ENCODE measurements around the gene VPS13C.

VPS13C gene

DNA sequence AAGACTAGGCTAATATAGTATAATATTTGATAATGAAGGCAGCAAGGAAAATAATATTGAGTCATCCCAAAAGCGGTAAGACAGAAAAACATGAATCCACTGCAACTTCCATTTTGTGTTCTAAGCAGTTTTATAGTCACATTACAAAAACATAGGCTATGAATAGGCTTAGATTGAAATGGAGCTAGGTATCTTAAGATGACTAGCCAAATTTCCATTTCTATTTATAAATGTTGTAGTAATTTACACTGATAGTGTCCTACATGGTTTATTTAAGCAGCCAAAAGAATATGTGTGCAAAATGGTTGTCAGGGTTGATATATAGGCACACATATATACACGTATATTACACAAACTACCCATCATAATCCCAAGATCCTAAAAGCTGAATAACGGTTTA is 82.0 kb downstream of the VPS13C start:
- H3K56ac ChIP-seq (ENCODE audit: low read length): no peak overlapping the region
- H3K23ac ChIP-seq (ENCODE audit: low read length): no peak overlapping the region
- no peaks in the 10 kb centered on the region for H3K79me2 ChIP-seq (ENCODE audit: control insufficient read depth, insufficient read depth, low read length)
- H3K18ac ChIP-seq (ENCODE audit: low read length): no peak overlapping the region
- H3K4me2 ChIP-seq (ENCODE audit: low read length): no peak overlapping the region
- no peaks in the 10 kb centered on the region for H3K4me1 ChIP-seq (ENCODE audit: control insufficient read depth, low read depth, low read length)
- no peak overlapping the region for H4K8ac ChIP-seq (ENCODE audit: low read depth, low read length)
- H3K27ac ChIP-seq (ENCODE audit: low read depth, low read length): no peak overlapping the region
- H3K36me3 ChIP-seq (ENCODE audit: control insufficient read depth, insufficient read depth, low read length): no peaks in the 10 kb centered on the region
- H2BK120ac ChIP-seq (ENCODE audit: low read depth, low read length): no peak overlapping the region
- no peak overlapping the region for H2BK5ac ChIP-seq (ENCODE audit: low read length)
- no CpG with 5 or more reads among the region's 3 CpGs for WGBS (ENCODE audit: extremely low coverage, insufficient coverage, low lambda C conversion rate)
- no peak for DNase-seq
- no peaks in the 10 kb centered on the region for H3K27me3 ChIP-seq (ENCODE audit: insufficient read depth, low read length, poor library complexity)
- H2BK15ac ChIP-seq (replicated peaks; ENCODE audit: low read depth): no peak overlapping the region
- no peaks in the 10 kb centered on the region for H3K79me1 ChIP-seq (ENCODE audit: low read length)
- no peak overlapping the region for H4K5ac ChIP-seq (ENCODE audit: low read length)
- H3K4me3 ChIP-seq (ENCODE audit: low read length): no peak overlapping the region
- H2AK5ac ChIP-seq (ENCODE audit: low read length): no peak overlapping the region
- H3K4ac ChIP-seq (ENCODE audit: low read depth, low read length): no peak overlapping the region
- H3K9ac ChIP-seq (ENCODE audit: low read length): no peak overlapping the region

DNA sequence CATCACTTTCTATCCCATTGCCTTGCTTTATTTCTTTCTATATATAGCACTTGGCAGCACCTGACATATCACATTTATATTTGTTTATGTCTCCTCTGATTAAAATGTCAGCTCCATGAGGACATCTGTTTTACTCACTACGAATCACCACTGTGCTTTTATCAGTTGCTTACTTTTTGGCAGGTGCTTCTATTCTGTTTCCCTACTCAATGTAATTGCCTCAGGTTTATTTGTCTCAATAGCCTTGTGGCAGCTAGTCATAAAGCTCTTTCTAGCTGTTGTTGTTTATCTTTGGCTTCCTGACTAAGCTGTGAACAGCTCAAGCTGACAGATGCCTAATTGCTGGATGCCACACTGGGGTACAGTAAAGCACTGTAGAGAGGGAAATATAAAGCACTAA is 85.5 kb downstream of the VPS13C start:
- Histone ChIP-seq H2BK120ac (ENCODE audit: low read depth, low read length) (no peak overlapping the region), H3K27ac (ENCODE audit: low read depth, low read length) (no peak overlapping the region), H4K8ac (ENCODE audit: low read depth, low read length) (no peak overlapping the region), H3K4me1 (ENCODE audit: control insufficient read depth, low read depth, low read length) (no peaks in the 10 kb centered on the region), H3K18ac (ENCODE audit: low read length) (no peak overlapping the region), H2BK15ac (replicated peaks; ENCODE audit: low read depth) (no peak overlapping the region), H3K4ac (ENCODE audit: low read depth, low read length) (no peak overlapping the region), H3K79me1 (ENCODE audit: low read length) (no peaks in the 10 kb centered on the region), H2AK5ac (ENCODE audit: low read length) (no peak overlapping the region), H3K23ac (ENCODE audit: low read length) (no peak overlapping the region), H3K9ac (ENCODE audit: low read length) (no peak overlapping the region), H2BK5ac (ENCODE audit: low read length) (no peak overlapping the region), H3K4me2 (ENCODE audit: low read length) (no peak overlapping the region), H3K27me3 (ENCODE audit: insufficient read depth, low read length, poor library complexity) (no peaks in the 10 kb centered on the region), H3K4me3 (ENCODE audit: low read length) (no peak overlapping the region), H3K79me2 (ENCODE audit: control insufficient read depth, insufficient read depth, low read length) (no peaks in the 10 kb centered on the region), H4K5ac (ENCODE audit: low read length) (no peak overlapping the region), H3K56ac (ENCODE audit: low read length) (no peak overlapping the region), H3K36me3 (ENCODE audit: control insufficient read depth, insufficient read depth, low read length) (no peaks in the 10 kb centered on the region)
- WGBS (ENCODE audit: extremely low coverage, insufficient coverage, low lambda C conversion rate): no CpG with 5 or more reads among the region's 1 CpG
- no peak for DNase-seq

DNA sequence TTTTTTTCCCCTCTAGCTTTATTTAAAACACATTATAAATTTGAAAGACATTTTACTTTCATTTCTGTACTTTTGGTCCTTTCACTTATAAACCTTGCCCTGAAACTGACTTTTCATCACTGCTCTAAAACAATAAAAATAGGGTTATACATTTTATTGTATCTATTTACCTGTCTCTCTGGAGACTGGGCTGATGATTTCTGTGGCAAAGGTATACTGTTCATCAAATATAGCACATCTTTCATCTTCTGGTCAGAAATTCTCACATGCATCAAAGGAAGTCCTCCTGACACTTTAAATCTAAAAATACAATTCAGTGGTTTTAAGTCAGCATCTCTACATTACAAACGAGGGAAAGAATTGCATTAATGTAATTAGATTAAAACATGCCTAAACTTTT is 86.1 kb downstream of the VPS13C start:
- no peak overlapping the region for H2AK5ac ChIP-seq (ENCODE audit: low read length)
- no peak overlapping the region for H3K27ac ChIP-seq (ENCODE audit: low read depth, low read length)
- no peak overlapping the region for H3K56ac ChIP-seq (ENCODE audit: low read length)
- H4K5ac ChIP-seq (ENCODE audit: low read length): no peak overlapping the region
- no peak overlapping the region for H2BK15ac ChIP-seq (replicated peaks; ENCODE audit: low read depth)
- no peak overlapping the region for H3K4ac ChIP-seq (ENCODE audit: low read depth, low read length)
- H2BK5ac ChIP-seq (ENCODE audit: low read length): no peak overlapping the region
- H3K4me2 ChIP-seq (ENCODE audit: low read length): no peak overlapping the region
- no peaks in the 10 kb centered on the region for H3K79me2 ChIP-seq (ENCODE audit: control insufficient read depth, insufficient read depth, low read length)
- no peaks in the 10 kb centered on the region for H3K79me1 ChIP-seq (ENCODE audit: low read length)
- no peaks in the 10 kb centered on the region for H3K27me3 ChIP-seq (ENCODE audit: insufficient read depth, low read length, poor library complexity)
- H3K4me1 ChIP-seq (ENCODE audit: control insufficient read depth, low read depth, low read length): no peaks in the 10 kb centered on the region
- no peaks in the 10 kb centered on the region for H3K36me3 ChIP-seq (ENCODE audit: control insufficient read depth, insufficient read depth, low read length)
- no peak overlapping the region for H2BK120ac ChIP-seq (ENCODE audit: low read depth, low read length)
- no peak overlapping the region for H3K4me3 ChIP-seq (ENCODE audit: low read length)
- no peak overlapping the region for H3K23ac ChIP-seq (ENCODE audit: low read length)
- H3K9ac ChIP-seq (ENCODE audit: low read length): no peak overlapping the region
- WGBS (ENCODE audit: extremely low coverage, insufficient coverage, low lambda C conversion rate): no CpG with 5 or more reads among the region's 1 CpG
- DNase-seq: no peak
- H3K18ac ChIP-seq (ENCODE audit: low read length): no peak overlapping the region
- H4K8ac ChIP-seq (ENCODE audit: low read depth, low read length): no peak overlapping the region

DNA sequence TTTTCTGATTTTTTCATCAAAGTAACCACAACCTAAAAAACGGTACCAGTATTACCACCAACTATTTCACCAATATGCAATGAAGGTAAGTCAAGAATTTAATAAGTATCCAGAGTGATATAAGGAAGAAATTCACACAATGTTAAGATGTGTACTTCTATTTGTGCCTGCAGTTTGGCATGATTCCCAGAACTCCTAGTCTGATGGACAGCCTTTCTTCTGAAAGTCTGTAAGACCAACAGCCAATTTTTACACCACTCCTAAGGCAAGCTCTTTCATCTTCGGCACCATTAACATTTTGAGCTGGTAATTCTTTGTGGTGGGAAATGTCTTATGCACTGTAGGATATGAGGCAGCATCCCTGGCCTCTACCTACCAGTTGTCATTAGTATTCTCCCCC is 108.3 kb downstream of the VPS13C start:
- Histone ChIP-seq H3K56ac (ENCODE audit: low read length) (no peak overlapping the region), H3K4ac (ENCODE audit: low read depth, low read length) (no peak overlapping the region), H3K4me1 (ENCODE audit: control insufficient read depth, low read depth, low read length) (no peaks in the 10 kb centered on the region), H3K79me2 (ENCODE audit: control insufficient read depth, insufficient read depth, low read length) (no peaks in the 10 kb centered on the region), H3K18ac (ENCODE audit: low read length) (no peak overlapping the region), H4K5ac (ENCODE audit: low read length) (no peak overlapping the region), H3K79me1 (ENCODE audit: low read length) (no peaks in the 10 kb centered on the region), H2BK5ac (ENCODE audit: low read length) (no peak overlapping the region), H3K4me2 (ENCODE audit: low read length) (no peak overlapping the region), H2BK15ac (replicated peaks; ENCODE audit: low read depth) (no peak overlapping the region), H2BK120ac (ENCODE audit: low read depth, low read length) (no peak overlapping the region), H3K4me3 (ENCODE audit: low read length) (no peak overlapping the region), H3K9ac (ENCODE audit: low read length) (no peak overlapping the region), H4K8ac (ENCODE audit: low read depth, low read length) (no peak overlapping the region), H3K36me3 (ENCODE audit: control insufficient read depth, insufficient read depth, low read length) (no peaks in the 10 kb centered on the region), H3K27ac (ENCODE audit: low read depth, low read length) (no peak overlapping the region), H3K23ac (ENCODE audit: low read length) (no peak overlapping the region), H3K27me3 (ENCODE audit: insufficient read depth, low read length, poor library complexity) (no peaks in the 10 kb centered on the region), H2AK5ac (ENCODE audit: low read length) (no peak overlapping the region)
- no CpG with 5 or more reads among the region's 2 CpGs for WGBS (ENCODE audit: extremely low coverage, insufficient coverage, low lambda C conversion rate)
- DNase-seq: no peak

DNA sequence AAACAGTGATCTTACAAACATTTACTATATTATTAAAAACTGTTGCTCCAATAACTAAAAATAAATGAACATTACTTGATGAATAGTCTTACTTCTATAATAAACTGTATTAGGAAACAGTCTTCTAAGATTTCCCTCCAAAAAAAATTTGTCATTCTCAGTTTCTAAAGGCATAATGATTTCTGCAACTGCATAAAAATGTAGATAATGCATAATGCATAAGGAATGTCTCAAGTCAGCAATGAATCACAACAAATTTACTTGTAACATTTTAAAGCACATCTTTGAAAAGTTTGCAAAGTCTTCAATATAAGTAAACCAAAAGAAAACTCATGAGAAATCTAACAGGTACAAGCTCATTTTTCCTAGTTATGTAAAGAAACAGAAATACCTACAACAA is 113.5 kb downstream of the VPS13C start:
- Histone ChIP-seq H3K27ac (ENCODE audit: low read depth, low read length) (no peak overlapping the region), H3K4ac (ENCODE audit: low read depth, low read length) (no peak overlapping the region)

DNA sequence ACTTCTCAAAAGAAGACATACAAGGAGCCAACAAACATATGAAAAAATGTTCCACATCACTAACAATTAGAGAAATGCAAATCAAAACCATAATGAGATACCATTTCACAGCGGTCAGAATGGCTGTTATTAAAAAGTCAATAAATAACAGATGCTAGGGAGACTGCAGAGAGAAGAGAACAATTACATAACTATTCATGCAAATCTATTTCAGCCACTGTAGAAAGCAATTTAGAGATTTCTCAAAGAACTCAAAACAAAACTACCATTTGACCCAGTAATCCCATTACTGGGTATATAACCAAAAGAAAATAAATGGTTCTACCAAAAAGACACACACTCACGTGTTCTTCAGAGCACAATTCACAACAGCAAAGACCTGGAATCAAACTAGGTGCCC is 116.3 kb downstream of the VPS13C start:
- Histone ChIP-seq H3K4me1 (ENCODE audit: control insufficient read depth, low read depth, low read length) (no peaks in the 10 kb centered on the region), H3K4me2 (ENCODE audit: low read length) (no peak overlapping the region), H2BK120ac (ENCODE audit: low read depth, low read length) (no peak overlapping the region), H3K4me3 (ENCODE audit: low read length) (no peak overlapping the region), H3K36me3 (ENCODE audit: control insufficient read depth, insufficient read depth, low read length) (no peaks in the 10 kb centered on the region), H3K27me3 (ENCODE audit: insufficient read depth, low read length, poor library complexity) (no peaks in the 10 kb centered on the region), H4K8ac (ENCODE audit: low read depth, low read length) (no peak overlapping the region), H2BK5ac (ENCODE audit: low read length) (no peak overlapping the region), H3K18ac (ENCODE audit: low read length) (no peak overlapping the region), H3K4ac (ENCODE audit: low read depth, low read length) (no peak overlapping the region), H4K5ac (ENCODE audit: low read length) (no peak overlapping the region), H3K79me2 (ENCODE audit: control insufficient read depth, insufficient read depth, low read length) (no peaks in the 10 kb centered on the region), H3K9ac (ENCODE audit: low read length) (no peak overlapping the region), H2AK5ac (ENCODE audit: low read length) (no peak overlapping the region), H3K56ac (ENCODE audit: low read length) (no peak overlapping the region), H2BK15ac (replicated peaks; ENCODE audit: low read depth) (no peak overlapping the region), H3K79me1 (ENCODE audit: low read length) (no peaks in the 10 kb centered on the region), H3K23ac (ENCODE audit: low read length) (no peak overlapping the region), H3K27ac (ENCODE audit: low read depth, low read length) (no peak overlapping the region)
- WGBS (ENCODE audit: extremely low coverage, insufficient coverage, low lambda C conversion rate): no CpG with 5 or more reads among the region's 2 CpGs
- DNase-seq: no peak

More for the DNA sequence above, 113.5 kb downstream of the VPS13C start:
- Histone ChIP-seq H3K27me3 (ENCODE audit: insufficient read depth, low read length, poor library complexity) (no peaks in the 10 kb centered on the region), H2BK120ac (ENCODE audit: low read depth, low read length) (no peak overlapping the region), H3K23ac (ENCODE audit: low read length) (no peak overlapping the region), H3K36me3 (ENCODE audit: control insufficient read depth, insufficient read depth, low read length) (no peaks in the 10 kb centered on the region), H3K79me1 (ENCODE audit: low read length) (no peaks in the 10 kb centered on the region), H3K4me2 (ENCODE audit: low read length) (no peak overlapping the region), H3K56ac (ENCODE audit: low read length) (no peak overlapping the region), H2BK5ac (ENCODE audit: low read length) (no peak overlapping the region), H3K4me1 (ENCODE audit: control insufficient read depth, low read depth, low read length) (no peaks in the 10 kb centered on the region), H4K5ac (ENCODE audit: low read length) (no peak overlapping the region), H2BK15ac (replicated peaks; ENCODE audit: low read depth) (no peak overlapping the region), H4K8ac (ENCODE audit: low read depth, low read length) (no peak overlapping the region), H3K18ac (ENCODE audit: low read length) (no peak overlapping the region), H3K79me2 (ENCODE audit: control insufficient read depth, insufficient read depth, low read length) (no peaks in the 10 kb centered on the region), H3K9ac (ENCODE audit: low read length) (no peak overlapping the region), H2AK5ac (ENCODE audit: low read length) (no peak overlapping the region), H3K4me3 (ENCODE audit: low read length) (no peak overlapping the region)
- no peak for DNase-seq
